Measurements from ENCODE around the gene GRIN3B. TPM values are rescaled to one million over a fixed set of nuclear protein-coding genes. Genes with fewer than 3 reads are reported as not detected.

GRIN3B gene
- total RNA-seq, 2 donors from 2014 or later, result 2.0 TPM

DNA sequence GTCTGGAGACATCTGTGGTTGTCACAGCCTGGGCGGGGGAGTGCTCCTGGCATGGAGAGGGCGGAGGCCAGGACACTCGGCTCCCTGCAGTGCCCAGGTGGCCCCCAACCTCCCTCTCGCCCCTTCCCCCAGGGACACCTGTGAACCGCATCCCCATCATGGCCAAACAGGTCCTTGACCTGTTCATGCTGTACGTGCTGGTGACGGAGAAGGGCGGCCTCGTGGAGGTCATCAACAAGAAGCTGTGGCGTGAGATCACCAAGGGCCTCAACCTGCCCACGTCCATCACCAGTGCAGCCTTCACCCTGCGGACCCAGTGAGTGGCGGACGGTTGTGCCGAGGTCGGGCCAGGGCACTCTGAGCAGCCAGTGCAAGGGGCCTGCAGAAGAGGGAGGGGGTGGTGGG is 36.1 kb upstream of the GRIN3B start:
- WGBS, 2 experiments (ENCODE audit: insufficient coverage in 1 of 2, insufficient read length in 1 of 2), result 95 to 96% methylated on average over 6 to 16 of the region's 16 CpGs
- Histone ChIP-seq H3K4me1 (ENCODE audit: control insufficient read depth, insufficient read depth, low read length) (no peaks in the 10 kb centered on the region), H3K36me3 (ENCODE audit: control insufficient read depth, insufficient read depth, low read length) (peaks cover 75% of the 10 kb centered on the region), H3K9ac (ENCODE audit: extremely low read depth, low read length, poor library complexity, severe bottlenecking) (no peak overlapping the region), H3K27ac (ENCODE audit: low read depth, low read length) (no peak overlapping the region), H3K27me3 (ENCODE audit: control insufficient read depth, insufficient read depth, low read length, poor library complexity, severe bottlenecking) (no peaks in the 10 kb centered on the region), H3K4me3 (ENCODE audit: low read length) (no peak overlapping the region), H3K9me3 (ENCODE audit: control insufficient read depth, low read length) (peaks cover 25% of the 10 kb centered on the region)
- H3K4me3 Mint-ChIP-seq, result no peak overlapping the region
- H3K9me3 Mint-ChIP-seq, result peaks cover 19% of the 10 kb centered on the region
- DNase-seq, result no peak
- no peaks in the 10 kb centered on the region for H3K27me3 Mint-ChIP-seq (ENCODE audit: insufficient read depth)
- no peak overlapping the region for H3K27ac Mint-ChIP-seq
- TF ChIP-seq, protein P1, sequence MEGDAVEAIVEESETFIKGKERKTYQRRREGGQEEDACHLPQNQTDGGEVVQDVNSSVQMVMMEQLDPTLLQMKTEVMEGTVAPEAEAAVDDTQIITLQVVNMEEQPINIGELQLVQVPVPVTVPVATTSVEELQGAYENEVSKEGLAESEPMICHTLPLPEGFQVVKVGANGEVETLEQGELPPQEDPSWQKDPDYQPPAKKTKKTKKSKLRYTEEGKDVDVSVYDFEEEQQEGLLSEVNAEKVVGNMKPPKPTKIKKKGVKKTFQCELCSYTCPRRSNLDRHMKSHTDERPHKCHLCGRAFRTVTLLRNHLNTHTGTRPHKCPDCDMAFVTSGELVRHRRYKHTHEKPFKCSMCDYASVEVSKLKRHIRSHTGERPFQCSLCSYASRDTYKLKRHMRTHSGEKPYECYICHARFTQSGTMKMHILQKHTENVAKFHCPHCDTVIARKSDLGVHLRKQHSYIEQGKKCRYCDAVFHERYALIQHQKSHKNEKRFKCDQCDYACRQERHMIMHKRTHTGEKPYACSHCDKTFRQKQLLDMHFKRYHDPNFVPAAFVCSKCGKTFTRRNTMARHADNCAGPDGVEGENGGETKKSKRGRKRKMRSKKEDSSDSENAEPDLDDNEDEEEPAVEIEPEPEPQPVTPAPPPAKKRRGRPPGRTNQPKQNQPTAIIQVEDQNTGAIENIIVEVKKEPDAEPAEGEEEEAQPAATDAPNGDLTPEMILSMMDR (conservative IDR thresholded peaks at IDR 0.05), result no peak
- H3K4me1 Mint-ChIP-seq, result no peaks in the 10 kb centered on the region
- H3K36me3 Mint-ChIP-seq (ENCODE audit: low read depth), result peaks cover 83% of the 10 kb centered on the region

DNA sequence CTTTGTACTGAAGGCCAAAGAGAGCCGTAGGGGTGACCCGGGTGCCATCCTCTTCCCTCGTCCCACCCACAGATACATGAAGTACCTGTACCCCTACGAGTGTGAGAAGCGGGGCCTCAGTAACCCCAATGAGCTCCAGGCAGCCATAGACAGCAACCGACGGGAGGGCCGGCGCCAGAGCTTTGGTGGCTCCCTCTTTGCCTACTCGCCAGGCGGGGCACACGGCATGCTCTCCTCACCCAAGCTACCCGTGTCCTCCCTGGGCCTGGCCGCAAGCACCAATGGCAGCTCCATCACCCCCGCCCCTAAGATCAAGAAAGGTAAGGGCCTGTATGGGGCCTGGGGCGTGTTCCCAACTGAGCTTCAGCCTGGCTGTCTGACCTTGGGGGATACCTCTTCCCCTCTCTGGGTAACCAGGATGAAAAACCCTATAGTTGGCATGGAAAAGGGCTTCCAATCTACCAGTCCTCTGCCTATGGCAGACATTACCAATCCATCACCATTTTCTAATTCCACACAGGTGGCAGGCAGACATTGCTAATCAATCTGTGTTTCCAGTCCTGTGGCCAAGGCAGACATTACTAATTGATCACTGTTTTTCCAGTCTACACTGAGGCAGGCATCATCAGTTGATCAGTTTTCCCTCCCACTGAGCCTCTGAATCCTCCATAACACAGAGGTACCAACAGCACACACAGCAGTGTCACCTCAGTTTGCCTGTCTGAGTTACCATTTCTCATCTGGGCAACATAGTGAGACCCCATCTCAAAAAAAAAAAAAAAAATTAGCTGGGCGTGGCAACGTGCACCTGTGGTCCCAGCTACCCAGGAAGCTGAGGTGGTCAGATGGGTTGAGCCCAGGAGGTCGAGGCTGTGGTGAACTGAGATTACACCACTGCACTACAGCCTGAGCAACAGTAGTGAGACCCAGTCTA is 35.2 kb upstream of the GRIN3B start:
- DNase-seq, result no peak
- H3K27me3 Mint-ChIP-seq (ENCODE audit: insufficient read depth), result no peaks in the 10 kb centered on the region

DNA sequence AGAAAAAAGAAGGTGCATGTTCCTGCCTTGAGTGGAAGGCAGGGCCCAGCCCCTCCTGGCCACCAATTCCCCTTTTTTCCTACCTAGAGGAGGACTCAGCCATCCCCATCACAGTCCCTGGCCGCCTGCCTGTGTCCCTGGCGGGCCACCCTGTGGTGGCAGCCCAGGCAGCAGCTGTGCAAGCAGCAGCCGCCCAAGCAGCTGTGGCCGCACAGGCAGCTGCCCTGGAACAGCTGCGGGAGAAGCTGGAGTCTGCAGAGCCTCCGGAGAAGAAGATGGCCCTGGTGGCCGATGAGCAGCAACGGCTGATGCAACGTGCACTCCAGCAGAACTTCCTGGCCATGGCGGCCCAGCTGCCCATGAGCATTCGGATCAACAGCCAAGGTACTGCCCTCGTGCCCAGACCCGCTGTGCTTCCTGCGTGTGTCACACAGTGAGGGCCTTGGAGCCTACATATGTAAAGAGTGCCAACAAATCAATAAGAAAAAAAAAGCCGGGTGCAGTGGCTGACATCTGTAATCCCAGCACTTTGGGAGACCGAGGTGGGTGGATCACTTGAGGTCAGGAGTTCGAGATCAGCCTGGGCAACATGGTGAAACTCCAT is 33.6 kb upstream of the GRIN3B start:
- no peak for DNase-seq
- peaks cover 70% of the 10 kb centered on the region for H3K36me3 ChIP-seq (ENCODE audit: control insufficient read depth, insufficient read depth, low read length)
- no peak overlapping the region for H3K9ac ChIP-seq (ENCODE audit: extremely low read depth, low read length, poor library complexity, severe bottlenecking)
- H3K4me3 ChIP-seq (ENCODE audit: low read length), result no peak overlapping the region
- Mint-ChIP-seq H3K27ac (no peak overlapping the region), H3K4me1 (no peaks in the 10 kb centered on the region), H3K36me3 (ENCODE audit: low read depth) (peaks cover 82% of the 10 kb centered on the region), H3K27me3 (ENCODE audit: insufficient read depth) (no peaks in the 10 kb centered on the region), H3K9me3 (peaks cover 29% of the 10 kb centered on the region), H3K4me3 (no peak overlapping the region)
- peaks cover 35% of the 10 kb centered on the region for H3K9me3 ChIP-seq (ENCODE audit: control insufficient read depth, low read length)
- no peaks in the 10 kb centered on the region for H3K27me3 ChIP-seq (ENCODE audit: control insufficient read depth, insufficient read depth, low read length, poor library complexity, severe bottlenecking)
- WGBS, 2 experiments (ENCODE audit: insufficient coverage in 1 of 2, insufficient read length in 1 of 2), result 91 to 94% methylated on average over 12 to 17 of the region's 17 CpGs
- TF ChIP-seq, protein P1 (conservative IDR thresholded peaks at IDR 0.05), result no peak
- no peaks in the 10 kb centered on the region for H3K4me1 ChIP-seq (ENCODE audit: control insufficient read depth, insufficient read depth, low read length)
- H3K27ac ChIP-seq (ENCODE audit: low read depth, low read length), result no peak overlapping the region

More for the DNA sequence above, 35.2 kb upstream of the GRIN3B start:
- no peaks in the 10 kb centered on the region for H3K27me3 ChIP-seq (ENCODE audit: control insufficient read depth, insufficient read depth, low read length, poor library complexity, severe bottlenecking)
- no peaks in the 10 kb centered on the region for H3K4me1 ChIP-seq (ENCODE audit: control insufficient read depth, insufficient read depth, low read length)
- H3K4me1 Mint-ChIP-seq, result no peaks in the 10 kb centered on the region
- TF ChIP-seq, protein P1 (conservative IDR thresholded peaks at IDR 0.05), result no peak
- H3K36me3 ChIP-seq (ENCODE audit: control insufficient read depth, insufficient read depth, low read length), result peaks cover 70% of the 10 kb centered on the region
- WGBS, 2 experiments (ENCODE audit: insufficient coverage in 1 of 2, insufficient read length in 1 of 2), result 96% methylated on average over 15 to 19 of the region's 19 CpGs
- no peak overlapping the region for H3K4me3 Mint-ChIP-seq
- peaks cover 22% of the 10 kb centered on the region for H3K9me3 Mint-ChIP-seq
- no peak overlapping the region for H3K4me3 ChIP-seq (ENCODE audit: low read length)
- H3K9ac ChIP-seq (ENCODE audit: extremely low read depth, low read length, poor library complexity, severe bottlenecking), result no peak overlapping the region
- H3K27ac ChIP-seq (ENCODE audit: low read depth, low read length), result no peak overlapping the region
- peaks cover 80% of the 10 kb centered on the region for H3K36me3 Mint-ChIP-seq (ENCODE audit: low read depth)
- peaks cover 26% of the 10 kb centered on the region for H3K9me3 ChIP-seq (ENCODE audit: control insufficient read depth, low read length)
- H3K27ac Mint-ChIP-seq, result no peak overlapping the region

Data from endodermal cell (in vitro differentiated cells).